Islet of Langerhans (tissue), 1 donor: Measurements from ENCODE around the gene TCEAL1.
"Not testable (repeated sequence)": the region's sequence is repeated elsewhere in the genome, so short reads cannot be mapped to it uniquely, and the experiment has no call there.

ENCODE experiments used
- FAIRE-seq: peaks from one replicate; lab custom pipeline; 2011; peaks lifted over from hg19 to GRCh38; lab: Jason Lieb, UNC

Gene TCEAL1

GRCh38 chrX:103635436-103635835, 6.7 kb downstream of the TCEAL1 start:
- FAIRE-seq = no peak

- FAIRE-seq = no peak
Measured at GRCh38 chrX:103637604-103638338, 9.0 kb downstream of the TCEAL1 start.

GRCh38 chrX:103638479-103639346, 9.9 kb downstream of the TCEAL1 start:
- peak; percentile 70 for FAIRE-seq

- FAIRE-seq = no peak
Measured at GRCh38 chrX:103640401-103641155, 11.8 kb downstream of the TCEAL1 start.

- no peak for FAIRE-seq
Measured at GRCh38 chrX:103644125-103644524, 15.3 kb downstream of the TCEAL1 start.

DNA sequence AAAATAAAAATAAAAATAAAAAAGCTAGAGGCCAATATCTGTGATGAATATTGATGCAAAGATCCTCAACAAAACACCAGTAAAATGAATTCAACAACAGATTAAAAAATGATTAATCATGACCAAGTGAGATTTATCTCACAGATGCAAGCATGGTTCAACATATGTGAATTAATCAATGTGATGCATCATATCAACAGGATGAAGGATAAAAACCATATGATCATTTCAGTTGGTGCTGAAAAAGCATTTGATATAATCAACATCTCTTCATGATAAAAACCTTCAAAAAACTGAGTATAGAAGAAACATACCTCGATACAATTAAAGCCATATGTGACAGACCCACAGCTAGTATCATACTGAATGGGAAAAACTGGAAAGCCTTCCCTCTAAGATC, 18.9 kb downstream of the TCEAL1 start:
- peak; percentile 96 for FAIRE-seq

- FAIRE-seq = no peak
Measured at GRCh38 chrX:103651151-103651773, 22.5 kb downstream of the TCEAL1 start.

DNA sequence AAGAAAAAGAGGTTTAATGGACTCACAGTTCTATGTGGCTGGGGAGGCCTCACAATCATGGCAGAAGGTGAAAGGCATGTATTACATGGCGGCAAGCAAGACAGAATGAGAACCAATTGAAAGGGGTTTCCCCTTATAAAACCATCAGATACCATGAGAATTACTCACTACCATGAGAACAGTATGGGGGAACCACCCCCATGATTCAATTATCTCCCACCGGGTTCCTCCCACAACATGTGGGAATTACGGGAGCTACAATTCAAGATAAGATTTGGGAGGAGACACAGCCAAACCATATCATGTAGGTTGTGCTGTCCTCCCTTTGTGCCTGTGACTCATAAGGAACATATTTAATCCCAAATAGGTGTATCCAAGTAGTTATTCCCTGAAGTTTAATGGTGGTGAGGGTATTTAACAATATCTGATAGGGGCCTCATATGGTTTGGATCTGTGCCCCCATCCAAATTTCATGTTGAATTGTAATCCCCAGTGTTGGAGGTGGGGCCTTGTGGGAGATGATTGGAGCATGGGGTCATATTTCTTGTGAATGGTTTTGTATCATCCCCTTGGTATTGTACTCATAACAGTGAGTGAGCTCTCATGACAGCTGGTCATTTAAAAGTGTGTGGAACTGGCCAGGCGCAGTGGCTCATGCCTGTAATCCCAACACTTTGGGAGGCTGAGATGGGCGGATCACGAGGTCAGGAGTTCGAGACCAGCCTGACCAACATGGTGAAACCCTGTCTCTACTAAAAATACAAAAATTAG, 26.6 kb downstream of the TCEAL1 start:
- not testable (repeated sequence) for FAIRE-seq

GRCh38 chrX:103656617-103657016, 27.8 kb downstream of the TCEAL1 start:
- no peak for FAIRE-seq

DNA sequence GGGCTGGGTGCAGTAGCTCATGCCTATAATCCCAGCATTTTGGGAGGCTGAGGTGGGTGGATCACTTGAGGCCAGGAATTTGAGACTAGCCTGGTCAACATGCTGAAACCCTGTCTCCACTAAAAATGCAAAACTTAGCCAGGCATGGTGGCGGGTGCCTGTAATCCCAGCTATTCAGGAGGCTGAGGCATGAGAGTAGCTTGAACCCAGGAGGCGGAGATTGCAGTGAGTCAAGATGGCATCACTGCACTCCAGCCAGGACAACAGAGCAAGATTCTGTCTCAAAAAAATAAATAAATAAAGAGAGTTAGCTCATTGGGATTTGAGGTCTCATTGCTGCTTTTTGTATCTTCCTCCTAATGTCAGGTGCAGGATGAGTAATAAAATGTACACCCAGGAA, 28.3 kb downstream of the TCEAL1 start:
- not testable (repeated sequence) for FAIRE-seq

- FAIRE-seq = no peak
Measured at GRCh38 chrX:103658681-103659433, 30.1 kb downstream of the TCEAL1 start.

DNA sequence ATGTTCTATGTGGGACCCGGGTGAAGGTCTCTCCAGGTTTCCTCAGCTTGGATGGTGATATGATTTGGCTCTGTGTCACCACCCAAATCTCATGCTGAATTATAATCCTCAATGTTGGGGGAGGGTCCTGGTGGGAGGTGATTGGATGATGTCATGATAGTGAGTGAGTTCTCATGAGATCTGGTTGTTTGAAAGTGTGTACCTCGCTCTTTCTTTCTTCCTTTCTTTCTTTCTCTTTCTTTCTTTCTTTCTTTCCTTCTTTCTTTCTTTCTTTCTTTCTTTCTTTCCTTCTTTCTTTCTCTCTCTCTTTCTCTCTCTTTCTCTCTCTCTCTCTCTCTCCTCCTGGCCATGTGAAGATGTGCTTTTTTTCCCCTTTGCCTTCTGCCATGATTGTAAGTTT, 30.7 kb downstream of the TCEAL1 start:
- FAIRE-seq = not testable (repeated sequence)

GRCh38 chrX:103663981-103664762, 35.4 kb downstream of the TCEAL1 start:
- FAIRE-seq = no peak

- no peak for FAIRE-seq
Measured at GRCh38 chrX:103666202-103667107, 37.7 kb downstream of the TCEAL1 start.

DNA sequence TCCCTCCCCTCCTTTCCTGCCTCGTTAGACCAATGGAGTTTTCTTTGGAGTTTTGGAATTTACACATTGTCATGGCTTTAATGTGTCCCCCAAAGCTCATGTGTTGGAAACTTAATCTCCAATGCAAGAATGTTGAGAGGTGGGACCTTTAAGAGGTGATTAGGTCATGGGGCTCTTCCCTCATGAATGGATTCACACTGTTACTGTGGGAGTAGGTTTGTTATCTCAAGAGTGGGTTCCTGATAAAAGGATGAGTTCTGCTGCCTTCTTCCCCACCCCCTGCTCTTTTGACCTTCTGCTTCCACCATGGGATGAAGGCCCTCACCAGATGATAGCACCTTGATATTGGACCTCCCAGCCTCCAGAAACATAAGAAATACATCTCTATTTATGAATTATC, 41.0 kb downstream of the TCEAL1 start:
- FAIRE-seq = no peak

DNA sequence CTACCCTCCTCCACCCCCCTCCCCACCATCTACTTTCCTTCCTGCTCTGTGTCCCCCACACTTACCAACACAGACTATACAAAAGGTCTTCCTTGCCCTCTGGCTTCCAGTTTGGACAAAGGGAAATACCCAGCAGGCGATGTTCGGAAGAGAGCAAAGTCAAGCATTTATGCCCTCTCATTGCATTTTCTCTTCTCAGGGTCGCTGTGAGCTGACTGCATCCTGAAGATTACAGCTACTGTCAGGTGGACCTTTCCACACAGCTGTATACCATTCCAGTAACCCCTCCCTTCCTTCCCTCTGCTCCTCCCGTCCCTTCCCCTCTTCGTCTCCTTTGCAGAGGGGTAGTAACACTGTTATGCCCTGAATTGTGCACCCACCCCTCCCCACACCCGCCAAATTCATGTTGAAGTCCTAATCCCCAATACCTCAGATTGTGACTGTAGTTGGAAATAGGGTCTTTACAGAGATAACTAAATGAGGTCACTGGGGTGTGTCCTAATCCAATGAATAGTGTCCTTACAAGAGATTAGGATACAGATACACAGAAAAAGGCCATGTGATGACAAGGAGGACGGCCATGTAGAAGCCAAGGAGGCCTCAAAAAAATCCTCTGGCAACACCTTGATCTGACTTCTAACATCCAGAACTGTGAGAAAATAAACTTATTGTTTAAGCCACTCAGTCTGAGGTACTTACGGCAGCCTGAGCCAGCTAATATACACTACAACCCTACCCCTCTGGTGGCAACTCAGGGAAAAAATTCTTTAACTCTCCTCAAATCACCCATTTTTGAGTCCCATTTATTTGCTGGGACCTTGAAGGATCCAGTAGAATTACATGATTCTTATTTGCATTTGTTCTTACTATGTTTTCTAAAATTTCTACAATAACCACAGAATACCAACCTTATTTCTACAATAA, 46.0 kb downstream of the TCEAL1 start:
- FAIRE-seq = no peak

DNA sequence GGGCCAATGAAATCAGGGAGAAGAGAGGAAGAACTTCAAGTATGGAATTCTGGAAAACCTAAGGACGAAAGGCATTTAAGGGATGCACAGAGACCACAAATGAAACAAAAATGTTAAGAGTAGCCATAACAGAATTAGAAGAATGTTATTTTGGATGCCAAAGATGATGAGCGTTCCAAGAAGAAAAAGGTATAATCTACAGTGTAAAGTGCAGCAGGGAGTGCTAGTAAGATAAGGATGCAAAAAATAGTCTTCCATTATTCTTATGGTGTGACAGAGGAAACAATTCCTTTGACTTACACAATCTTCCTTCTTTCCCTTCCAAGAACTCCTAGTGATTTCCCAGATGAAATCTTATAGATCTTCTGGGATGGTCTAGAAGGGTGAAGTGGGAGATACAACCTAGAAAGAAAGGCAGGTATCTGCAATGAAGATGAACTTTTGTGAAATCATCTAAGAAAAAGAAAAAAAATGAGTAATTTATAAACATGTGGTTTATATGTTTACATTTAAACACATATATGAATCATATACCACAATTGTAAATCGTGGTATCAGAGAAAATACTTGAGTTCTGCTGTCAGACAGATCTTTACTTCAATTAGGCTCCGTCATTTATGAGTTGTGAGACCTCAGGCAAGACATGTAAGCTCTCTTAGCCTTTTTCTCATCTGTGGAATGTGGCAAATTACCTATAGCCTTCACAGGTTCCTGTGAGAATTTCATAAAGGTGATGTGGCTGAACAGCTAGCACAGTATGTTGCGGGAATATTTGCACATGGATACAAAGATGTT, 49.6 kb downstream of the TCEAL1 start:
- no peak for FAIRE-seq
